Renal pelvis (tissue), 3 donors: Measurements from ENCODE around the gene SCGB1A1. TPM values are rescaled to one million over a fixed set of nuclear protein-coding genes. Genes with fewer than 3 reads are reported as not detected.

Source experiments
- polyA plus RNA-seq, 3 donors: library from polyadenylated mRNA; unstranded; fragments of 120-200 nt; gene quantifications; one replicate each; pipeline ENCODE4 v1.2.1, GENCODE V29; 2013; ENCODE audit not compliant: insufficient read length in 3 of 3

SCGB1A1 gene
- polyA plus RNA-seq, 3 donors: not detected

Other genes with a start within 250 kb of the SCGB1A1 start
- not detected for gene SCGB1D1, start 228.8 kb upstream of the SCGB1A1 start, polyA plus RNA-seq
- gene SCGB2A1, start 210.4 kb upstream of the SCGB1A1 start, polyA plus RNA-seq: under 1 TPM; 0.21 to 0.76 (median 0.45) TPM
- gene SCGB1D2, start 176.8 kb upstream of the SCGB1A1 start, polyA plus RNA-seq: 1 to 10 TPM; 1.1 to 3.2 (median 2.0) TPM
- gene SCGB2A2, start 148.9 kb upstream of the SCGB1A1 start, polyA plus RNA-seq: not detected
- gene SCGB1D4, start 120.0 kb upstream of the SCGB1A1 start, polyA plus RNA-seq: not detected
- gene ASRGL1, start 81.6 kb upstream of the SCGB1A1 start, polyA plus RNA-seq: 10 to 100 TPM; 62.0 to 75.2 (median 74.6) TPM
- gene AHNAK, start 127.8 kb downstream of the SCGB1A1 start, polyA plus RNA-seq: 100 to 1,000 TPM; 199 to 275 (median 229) TPM
- 1,000 to 10,000 TPM; 2,197 to 2,450 (median 2,385) TPM for gene EEF1G, start 154.9 kb downstream of the SCGB1A1 start, polyA plus RNA-seq
- gene TUT1, start 172.5 kb downstream of the SCGB1A1 start, polyA plus RNA-seq: 10 to 100 TPM; 22.1 to 30.2 (median 25.6) TPM
- 10 to 100 TPM; 95.7 to 98.2 (median 96.5) TPM for gene MTA2, start 182.8 kb downstream of the SCGB1A1 start, polyA plus RNA-seq
- gene EML3, start 193.7 kb downstream of the SCGB1A1 start, polyA plus RNA-seq: 10 to 100 TPM; 32.2 to 40.6 (median 38.0) TPM
- gene ROM1, start 194.2 kb downstream of the SCGB1A1 start, polyA plus RNA-seq: 1 to 10 TPM; 2.7 to 4.6 (median 3.1) TPM
- 10 to 100 TPM; 37.4 to 45.4 (median 38.7) TPM for gene B3GAT3, start 203.0 kb downstream of the SCGB1A1 start, polyA plus RNA-seq
- 100 to 1,000 TPM; 371 to 407 (median 392) TPM for gene GANAB, start 227.6 kb downstream of the SCGB1A1 start, polyA plus RNA-seq
- 10 to 100 TPM; 21.5 to 24.8 (median 23.5) TPM for gene INTS5, start 234.3 kb downstream of the SCGB1A1 start, polyA plus RNA-seq
- gene C11orf98, start 246.2 kb downstream of the SCGB1A1 start, polyA plus RNA-seq: 10 to 100 TPM; 57.7 to 62.1 (median 60.3) TPM
- 1 to 10 TPM; 5.1 to 6.6 (median 6.0) TPM for gene CSKMT, start 246.3 kb downstream of the SCGB1A1 start, polyA plus RNA-seq